Brain microvascular endothelial cell (primary cell): ENCODE results near the gene NOS1.
"Not testable (repeated sequence)": the region's sequence is repeated elsewhere in the genome, so short reads cannot be mapped to it uniquely, and the experiment has no call there.

Experiments used
- DNase-seq: peaks from one replicate; pipeline ENCODE4 v3.0.0-alpha.2; 2020
- H3K27ac ChIP-seq: fragments of 250-450 bp; sonication (Bioruptor Pico); 2 replicates; pipeline ENCODE4 v1.5.1; 2020; ENCODE audit warnings: mild to moderate bottlenecking, moderate library complexity
- H3K27me3 ChIP-seq: fragments of 250-450 bp; sonication (Bioruptor Pico); replicated peaks from 2 replicates; pipeline ENCODE4 v1.5.1; 2020; ENCODE audit warnings: mild to moderate bottlenecking
- H3K36me3 ChIP-seq: fragments of 250-450 bp; sonication (Bioruptor Pico); replicated peaks from 2 replicates; pipeline ENCODE4 v1.5.1; 2020; ENCODE audit warnings: mild to moderate bottlenecking
- H3K4me3 ChIP-seq: 2 replicates; pipeline ENCODE4 v1.5.1; 2011; ENCODE audit warnings: low read depth, mild to moderate bottlenecking, control low read depth, low read length, moderate library complexity
- in situ Hi-C: cut with HindIII; loops from 2 replicates; pipeline ENCODE4 v1.10.0; 2017; ENCODE audit warnings: low sequenced_read_pairs, low pct_ligation_motif_present
- TF ChIP-seq, protein P1 (sequence below): IDR thresholded peaks from 2 replicates; pipeline ENCODE4 v1.5.1; 2011; ENCODE audit warnings: low read depth, mild to moderate bottlenecking, moderate library complexity, low read length, control low read depth, inconsistent platforms; ENCODE audit errors: missing control alignments

Gene NOS1

GRCh38 chr12:117403586-117404139 is 42.2 kb upstream of the NOS1 start:
- in situ Hi-C loops: no loop called here
- TF ChIP-seq, protein P1, sequence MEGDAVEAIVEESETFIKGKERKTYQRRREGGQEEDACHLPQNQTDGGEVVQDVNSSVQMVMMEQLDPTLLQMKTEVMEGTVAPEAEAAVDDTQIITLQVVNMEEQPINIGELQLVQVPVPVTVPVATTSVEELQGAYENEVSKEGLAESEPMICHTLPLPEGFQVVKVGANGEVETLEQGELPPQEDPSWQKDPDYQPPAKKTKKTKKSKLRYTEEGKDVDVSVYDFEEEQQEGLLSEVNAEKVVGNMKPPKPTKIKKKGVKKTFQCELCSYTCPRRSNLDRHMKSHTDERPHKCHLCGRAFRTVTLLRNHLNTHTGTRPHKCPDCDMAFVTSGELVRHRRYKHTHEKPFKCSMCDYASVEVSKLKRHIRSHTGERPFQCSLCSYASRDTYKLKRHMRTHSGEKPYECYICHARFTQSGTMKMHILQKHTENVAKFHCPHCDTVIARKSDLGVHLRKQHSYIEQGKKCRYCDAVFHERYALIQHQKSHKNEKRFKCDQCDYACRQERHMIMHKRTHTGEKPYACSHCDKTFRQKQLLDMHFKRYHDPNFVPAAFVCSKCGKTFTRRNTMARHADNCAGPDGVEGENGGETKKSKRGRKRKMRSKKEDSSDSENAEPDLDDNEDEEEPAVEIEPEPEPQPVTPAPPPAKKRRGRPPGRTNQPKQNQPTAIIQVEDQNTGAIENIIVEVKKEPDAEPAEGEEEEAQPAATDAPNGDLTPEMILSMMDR: no peak
- no peak overlapping the region for H3K27ac ChIP-seq

DNA sequence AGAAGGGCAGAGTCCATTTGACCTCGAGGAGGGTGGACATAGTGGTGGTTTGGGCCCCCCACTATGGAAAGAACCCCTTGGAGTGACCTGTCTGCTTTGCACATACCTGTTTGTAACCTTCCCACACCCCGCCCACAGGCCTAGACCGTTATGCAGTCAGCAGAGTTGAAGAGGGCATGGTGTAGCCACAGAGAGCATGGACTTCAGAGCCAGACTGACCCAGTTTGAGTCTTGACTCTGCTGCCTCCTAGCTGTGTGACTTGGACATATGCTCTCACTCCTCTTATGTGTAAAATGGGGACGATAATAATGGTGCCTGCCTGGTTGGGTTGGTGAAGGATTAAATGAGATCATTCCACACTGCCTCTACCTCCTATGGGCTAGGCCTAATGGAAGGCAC is 40.9 kb upstream of the NOS1 start:
- in situ Hi-C loops: no loop called here

More at GRCh38 chr12:117403586-117404139, 42.2 kb upstream of the NOS1 start:
- no peaks in the 10 kb centered on the region for H3K36me3 ChIP-seq
- no peak overlapping the region for H3K4me3 ChIP-seq
- H3K27me3 ChIP-seq: no peaks in the 10 kb centered on the region
- DNase-seq: no peak

GRCh38 chr12:117400912-117401311 is 39.5 kb upstream of the NOS1 start:
- H3K4me3 ChIP-seq: no peak overlapping the region
- in situ Hi-C loops: no loop called here
- H3K36me3 ChIP-seq: no peaks in the 10 kb centered on the region
- no peak overlapping the region for H3K27ac ChIP-seq
- no peak for DNase-seq
- H3K27me3 ChIP-seq: no peaks in the 10 kb centered on the region
- TF ChIP-seq, protein P1: no peak

More for the DNA sequence above, 40.9 kb upstream of the NOS1 start:
- H3K4me3 ChIP-seq: no peak overlapping the region
- H3K27me3 ChIP-seq: no peaks in the 10 kb centered on the region
- no peak overlapping the region for H3K27ac ChIP-seq
- no peaks in the 10 kb centered on the region for H3K36me3 ChIP-seq
- TF ChIP-seq, protein P1: no peak
- DNase-seq: no peak

DNA sequence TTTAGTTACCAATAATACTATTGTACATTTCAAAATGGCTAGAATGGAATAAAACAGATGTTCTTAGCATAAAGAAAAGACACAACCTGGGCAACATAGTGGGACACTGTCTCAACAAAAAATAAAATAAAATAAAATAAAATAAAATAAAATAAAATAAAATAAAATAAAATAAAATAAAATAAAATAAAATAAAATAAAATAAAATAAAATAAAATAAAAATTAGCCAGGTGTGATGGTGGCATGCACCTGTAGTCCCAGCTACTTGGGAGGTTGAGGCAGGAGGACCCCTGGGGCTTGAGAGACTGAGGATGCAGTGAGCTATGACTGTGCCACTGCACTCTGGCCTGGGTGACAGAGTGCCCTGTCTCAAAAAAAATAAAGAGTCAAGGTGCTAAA is 37.1 kb upstream of the NOS1 start:
- H3K36me3 ChIP-seq, in situ Hi-C loops, DNase-seq, H3K27ac ChIP-seq, H3K4me3 ChIP-seq, H3K27me3 ChIP-seq: not testable (repeated sequence)

DNA sequence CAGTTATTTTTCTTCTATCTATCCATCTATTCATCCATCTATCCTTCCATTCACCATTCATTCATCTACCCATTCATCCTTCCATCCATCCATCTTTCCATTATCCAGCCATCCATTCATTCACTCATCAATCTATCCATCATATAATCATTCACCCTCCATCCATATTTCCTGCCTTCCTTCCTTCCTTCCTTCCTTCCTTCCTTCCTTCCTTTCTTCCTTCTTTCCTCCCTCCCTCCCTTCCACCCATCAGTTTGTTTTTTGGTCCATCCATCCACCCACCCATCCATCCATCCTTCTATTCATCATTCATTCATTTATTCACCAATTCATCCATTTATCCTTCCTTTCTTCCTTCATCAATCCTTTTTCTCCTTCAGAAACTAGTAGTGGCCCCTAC is 34.3 kb upstream of the NOS1 start:
- DNase-seq: no peak
- H3K27me3 ChIP-seq: no peaks in the 10 kb centered on the region
- no peak overlapping the region for H3K4me3 ChIP-seq
- H3K27ac ChIP-seq: no peak overlapping the region
- H3K36me3 ChIP-seq: no peaks in the 10 kb centered on the region
- TF ChIP-seq, protein P1: no peak
- in situ Hi-C loops: no loop called here

- in situ Hi-C loops: no loop called here
- no peaks in the 10 kb centered on the region for H3K27me3 ChIP-seq
- TF ChIP-seq, protein P1: no peak
- no peak for DNase-seq
- no peak overlapping the region for H3K4me3 ChIP-seq
- H3K27ac ChIP-seq: no peak overlapping the region
- H3K36me3 ChIP-seq: no peaks in the 10 kb centered on the region
Observed at GRCh38 chr12:117394491-117394890, 33.1 kb upstream of the NOS1 start.
